Measurements from ENCODE around the gene TNFRSF9.
A peak's percentile ranks its signal among the peaks of the same experiment; 100 is the strongest.

TNFRSF9 gene

GRCh38 chr1:7916501-7916830 is 24.2 kb downstream of the TNFRSF9 start:
- DNase-seq (ENCODE audit: low spot score) = no peak

- no peak for DNase-seq (ENCODE audit: low spot score)
Measured at GRCh38 chr1:7915826-7916500, 24.7 kb downstream of the TNFRSF9 start.

GRCh38 chr1:7912743-7913557 is 27.7 kb downstream of the TNFRSF9 start:
- no peak for DNase-seq (ENCODE audit: low spot score)

- no peak for DNase-seq (ENCODE audit: low spot score)
Measured at GRCh38 chr1:7912145-7912544, 28.5 kb downstream of the TNFRSF9 start.

- no peak for DNase-seq (ENCODE audit: low spot score)
Measured at GRCh38 chr1:7905262-7905661, 35.4 kb downstream of the TNFRSF9 start.

- DNase-seq (ENCODE audit: low spot score) = peak; percentile 86
Measured at GRCh38 chr1:7902478-7903085, 38.1 kb downstream of the TNFRSF9 start.

- no peak for DNase-seq (ENCODE audit: low spot score)
Measured at GRCh38 chr1:7899741-7900140, 40.9 kb downstream of the TNFRSF9 start.

- no peak for DNase-seq (ENCODE audit: low spot score)
Measured at GRCh38 chr1:7898962-7899361, 41.7 kb downstream of the TNFRSF9 start.

GRCh38 chr1:7896994-7897393 is 43.6 kb downstream of the TNFRSF9 start:
- DNase-seq (ENCODE audit: low spot score) = no peak

GRCh38 chr1:7893529-7894180 is 47.0 kb downstream of the TNFRSF9 start:
- peak; percentile 58 for DNase-seq (ENCODE audit: low spot score)

GRCh38 chr1:7891804-7892203 is 48.8 kb downstream of the TNFRSF9 start:
- no peak for DNase-seq (ENCODE audit: low spot score)

GRCh38 chr1:7890853-7891252 is 49.8 kb downstream of the TNFRSF9 start:
- DNase-seq (ENCODE audit: low spot score) = no peak

- peak; percentile 37 for DNase-seq (ENCODE audit: low spot score)
Measured at GRCh38 chr1:7888248-7889081, 52.2 kb downstream of the TNFRSF9 start.

- DNase-seq (ENCODE audit: low spot score) = no peak
Measured at GRCh38 chr1:7886405-7886745, 54.3 kb downstream of the TNFRSF9 start.

GRCh38 chr1:7885513-7886404 is 54.9 kb downstream of the TNFRSF9 start:
- peak; percentile 27 for DNase-seq (ENCODE audit: low spot score)

GRCh38 chr1:7884757-7885156 is 55.9 kb downstream of the TNFRSF9 start:
- no peak for DNase-seq (ENCODE audit: low spot score)

- no peak for DNase-seq (ENCODE audit: low spot score)
Measured at GRCh38 chr1:7879228-7879627, 61.4 kb downstream of the TNFRSF9 start.

GRCh38 chr1:7878027-7878426 is 62.6 kb downstream of the TNFRSF9 start:
- DNase-seq (ENCODE audit: low spot score) = no peak

GRCh38 chr1:7873801-7874795 is 66.5 kb downstream of the TNFRSF9 start:
- DNase-seq (ENCODE audit: low spot score) = no peak

GRCh38 chr1:7871136-7871535 is 69.5 kb downstream of the TNFRSF9 start:
- no peak for DNase-seq (ENCODE audit: low spot score)

All from AG08396 (cell line).